ENCODE results near the gene NFATC2.

NFATC2 gene

GRCh38 chr20:51566594-51566993 lies 24.1 kb upstream of the NFATC2 start:
- no peak for TF ChIP-seq CTCF (conservative IDR thresholded peaks at IDR 0.05; ENCODE audit: low read length)
- TF ChIP-seq EZH2phosphoT487 (IDR thresholded peaks at IDR 0.05; ENCODE audit: borderline replicate concordance) = no peak
- Histone ChIP-seq H2AFZ (ENCODE audit: low read length) (no peak overlapping the region), H3K79me2 (ENCODE audit: insufficient read depth, low read length) (no peaks in the 10 kb centered on the region), H3K4me1 (ENCODE audit: insufficient read depth, low read length, poor library complexity, severe bottlenecking) (peaks cover 3% of the 10 kb centered on the region), H3K36me3 (ENCODE audit: insufficient read depth, low read length) (no peaks in the 10 kb centered on the region), H4K20me1 (ENCODE audit: insufficient read depth, low read length, poor library complexity, severe bottlenecking) (no peaks in the 10 kb centered on the region), H3K9ac (ENCODE audit: low read depth, low read length, poor library complexity, severe bottlenecking) (no peak overlapping the region), H3K4me3 (ENCODE audit: low read length, poor library complexity, severe bottlenecking) (no peak overlapping the region), H3K9me2 (replicated peaks; ENCODE audit: low read depth, low read length) (no peaks in the 10 kb centered on the region), H3K9me3 (ENCODE audit: insufficient read depth, low read depth, low read length) (no peaks in the 10 kb centered on the region), H3K27me3 (ENCODE audit: insufficient read depth, low read length, poor library complexity, severe bottlenecking) (no peaks in the 10 kb centered on the region), H3F3A (ENCODE audit: low read depth) (no peaks in the 10 kb centered on the region), H3K4me2 (ENCODE audit: low read depth, low read length, poor library complexity, severe bottlenecking) (no peak overlapping the region)

- Histone ChIP-seq H3K4me3 (ENCODE audit: low read length, poor library complexity, severe bottlenecking) (no peak overlapping the region), H2AFZ (ENCODE audit: low read length) (no peak overlapping the region), H3K27me3 (ENCODE audit: insufficient read depth, low read length, poor library complexity, severe bottlenecking) (no peaks in the 10 kb centered on the region), H3K9ac (ENCODE audit: low read depth, low read length, poor library complexity, severe bottlenecking) (no peak overlapping the region), H3K9me2 (replicated peaks; ENCODE audit: low read depth, low read length) (no peaks in the 10 kb centered on the region), H3K36me3 (ENCODE audit: insufficient read depth, low read length) (no peaks in the 10 kb centered on the region), H3K4me2 (ENCODE audit: low read depth, low read length, poor library complexity, severe bottlenecking) (no peak overlapping the region), H3K4me1 (ENCODE audit: insufficient read depth, low read length, poor library complexity, severe bottlenecking) (peaks cover 3% of the 10 kb centered on the region), H3K79me2 (ENCODE audit: insufficient read depth, low read length) (no peaks in the 10 kb centered on the region), H3F3A (ENCODE audit: low read depth) (no peaks in the 10 kb centered on the region), H4K20me1 (ENCODE audit: insufficient read depth, low read length, poor library complexity, severe bottlenecking) (no peaks in the 10 kb centered on the region), H3K9me3 (ENCODE audit: insufficient read depth, low read depth, low read length) (no peaks in the 10 kb centered on the region)
- no peak for TF ChIP-seq CTCF (conservative IDR thresholded peaks at IDR 0.05; ENCODE audit: low read length)
- no peak for TF ChIP-seq EZH2phosphoT487 (IDR thresholded peaks at IDR 0.05; ENCODE audit: borderline replicate concordance)
Observed at GRCh38 chr20:51565298-51566144, 23.0 kb upstream of the NFATC2 start.

- no peaks in the 10 kb centered on the region for H3F3A ChIP-seq (ENCODE audit: low read depth)
- H4K20me1 ChIP-seq (ENCODE audit: insufficient read depth, low read length, poor library complexity, severe bottlenecking) = no peaks in the 10 kb centered on the region
- TF ChIP-seq CTCF (conservative IDR thresholded peaks at IDR 0.05; ENCODE audit: low read length) (no peak), EZH2phosphoT487 (IDR thresholded peaks at IDR 0.05; ENCODE audit: borderline replicate concordance) (no peak)
- no peaks in the 10 kb centered on the region for H3K36me3 ChIP-seq (ENCODE audit: insufficient read depth, low read length)
- H3K9me2 ChIP-seq (replicated peaks; ENCODE audit: low read depth, low read length) = no peaks in the 10 kb centered on the region
- H3K9ac ChIP-seq (ENCODE audit: low read depth, low read length, poor library complexity, severe bottlenecking) = no peak overlapping the region
- no peaks in the 10 kb centered on the region for H3K79me2 ChIP-seq (ENCODE audit: insufficient read depth, low read length)
- H3K9me3 ChIP-seq (ENCODE audit: insufficient read depth, low read depth, low read length) = no peaks in the 10 kb centered on the region
- H3K27me3 ChIP-seq (ENCODE audit: insufficient read depth, low read length, poor library complexity, severe bottlenecking) = no peaks in the 10 kb centered on the region
- H3K4me2 ChIP-seq (ENCODE audit: low read depth, low read length, poor library complexity, severe bottlenecking) = no peak overlapping the region
- peaks cover 3% of the 10 kb centered on the region for H3K4me1 ChIP-seq (ENCODE audit: insufficient read depth, low read length, poor library complexity, severe bottlenecking)
- no peak overlapping the region for H2AFZ ChIP-seq (ENCODE audit: low read length)
- no peak overlapping the region for H3K4me3 ChIP-seq (ENCODE audit: low read length, poor library complexity, severe bottlenecking)
Observed at GRCh38 chr20:51563486-51564332, 21.2 kb upstream of the NFATC2 start.
